Activated CD4-positive, alpha-beta T cell treated with anti-CD3 and anti-CD28 coated beads, Interleukin-2, Interleukin-6, amounts not matched to agents 100 ng/mL and 50 ng/mL, durations not matched to agents 16 hours and 8 hours (primary cell): ENCODE data around the gene GALNT7.
A peak's percentile ranks its signal among the peaks of the same experiment; 100 is the strongest.

Experiments
- DNase-seq: peaks from one replicate; pipeline ENCODE4 v3.0.0-alpha.2; 2020

Gene GALNT7

DNA sequence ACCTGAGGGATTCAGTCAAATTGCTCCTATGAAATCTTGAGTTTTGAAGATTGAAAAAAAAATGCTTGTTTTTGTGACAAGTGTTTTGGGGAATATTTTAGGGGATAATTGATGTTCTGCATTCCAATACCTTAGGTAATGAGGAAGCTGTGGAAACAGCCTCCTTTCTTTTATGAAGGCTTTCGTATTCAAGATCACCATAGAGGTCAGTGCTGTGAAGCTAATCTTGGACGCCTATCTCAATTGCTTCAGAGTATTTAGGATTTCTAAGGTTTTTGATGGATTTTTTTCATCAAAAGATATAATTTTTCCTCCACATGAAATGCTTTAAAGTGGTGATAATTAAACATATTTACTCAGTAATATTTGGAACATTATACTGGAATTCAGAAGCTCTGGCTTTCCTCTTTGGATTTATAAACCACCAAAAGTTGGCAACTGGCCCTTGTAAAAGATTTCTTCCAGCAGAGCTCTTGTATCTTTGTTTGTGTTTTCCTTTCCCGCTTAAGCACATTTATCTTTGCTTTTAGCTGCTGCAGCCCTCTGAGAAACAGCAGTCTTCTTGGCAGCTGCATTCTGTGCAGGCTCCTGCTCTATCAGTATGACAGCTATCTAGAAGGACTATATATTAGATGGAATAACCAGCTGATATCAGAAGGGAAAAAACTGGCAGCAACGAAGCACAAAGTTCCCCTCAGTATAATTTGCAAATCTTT lies 101.9 kb downstream of the GALNT7 start:
- no peak for DNase-seq

DNA sequence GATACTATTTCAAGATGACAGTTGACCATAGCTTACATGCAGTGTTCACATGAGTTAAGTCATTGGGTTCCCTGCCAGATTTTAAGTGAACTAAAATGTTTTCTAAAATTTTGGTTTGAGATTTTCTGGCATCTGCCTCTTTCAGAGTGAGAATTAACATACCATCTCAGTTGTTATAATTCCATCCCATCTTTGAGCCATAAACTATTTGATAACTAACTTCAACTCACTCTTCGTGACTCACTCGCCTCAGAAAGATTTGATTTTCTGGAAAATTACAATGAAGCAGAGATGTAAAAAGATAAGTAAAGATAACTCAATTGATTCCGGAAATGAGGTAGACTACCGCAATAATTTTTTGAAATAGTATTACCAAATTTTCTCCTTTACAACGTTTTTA lies 103.7 kb downstream of the GALNT7 start:
- no peak for DNase-seq

DNA sequence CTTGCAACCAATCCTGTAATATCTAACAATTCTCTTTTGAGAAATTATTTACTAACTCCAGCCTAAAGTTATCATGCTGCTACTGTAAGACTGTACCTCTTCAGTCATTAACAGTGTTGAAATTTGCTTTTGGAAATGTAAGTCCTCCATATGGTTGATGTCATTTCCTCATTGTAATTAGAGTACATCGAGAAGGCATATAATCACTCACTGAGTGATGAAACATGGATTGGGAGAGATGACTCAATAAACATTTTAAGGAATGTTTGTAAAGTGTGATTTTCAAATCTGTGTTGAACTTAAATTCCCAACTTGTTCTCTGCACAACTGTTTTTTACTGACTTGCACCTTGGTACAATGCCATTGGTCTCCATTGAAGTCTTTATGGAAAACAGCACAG lies 104.4 kb downstream of the GALNT7 start:
- DNase-seq = no peak

DNA sequence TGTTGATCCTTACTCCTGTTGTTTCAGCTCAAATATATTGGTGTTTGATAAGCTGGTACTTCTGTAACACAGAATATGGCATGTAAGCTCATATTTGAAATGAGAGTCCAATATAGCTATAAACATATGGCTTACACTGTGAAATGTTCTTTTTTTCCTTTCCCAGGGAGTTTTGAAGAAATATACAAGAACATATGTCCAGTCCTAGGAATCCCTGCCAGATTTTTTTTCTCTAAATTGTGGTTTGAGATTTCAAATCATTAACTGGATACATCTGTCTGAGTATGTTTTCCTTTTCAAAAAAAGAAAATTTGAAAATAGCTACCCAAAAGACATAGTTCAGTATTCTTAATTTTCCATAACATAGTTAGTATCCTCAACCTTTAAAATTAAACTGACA lies 105.3 kb downstream of the GALNT7 start:
- no peak for DNase-seq

DNA sequence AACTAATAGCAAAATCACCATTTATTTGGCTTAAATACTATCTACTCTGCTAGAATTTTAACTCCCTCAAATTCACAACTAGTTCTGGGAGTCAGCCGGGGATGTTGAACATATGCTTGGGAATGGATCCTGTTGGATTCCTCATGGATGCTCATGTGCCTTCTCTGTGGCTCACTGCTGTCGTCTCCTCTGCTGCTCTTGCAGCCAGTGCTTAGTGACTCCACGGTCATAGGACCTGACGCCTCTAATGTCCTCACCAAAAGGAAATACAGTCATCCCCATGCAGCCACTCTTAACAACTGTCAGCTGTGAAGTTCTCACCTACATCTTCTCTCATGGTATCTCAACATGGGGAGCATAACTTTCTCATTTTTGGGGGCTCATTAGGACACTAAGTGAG lies 106.1 kb downstream of the GALNT7 start:
- no peak for DNase-seq

DNA sequence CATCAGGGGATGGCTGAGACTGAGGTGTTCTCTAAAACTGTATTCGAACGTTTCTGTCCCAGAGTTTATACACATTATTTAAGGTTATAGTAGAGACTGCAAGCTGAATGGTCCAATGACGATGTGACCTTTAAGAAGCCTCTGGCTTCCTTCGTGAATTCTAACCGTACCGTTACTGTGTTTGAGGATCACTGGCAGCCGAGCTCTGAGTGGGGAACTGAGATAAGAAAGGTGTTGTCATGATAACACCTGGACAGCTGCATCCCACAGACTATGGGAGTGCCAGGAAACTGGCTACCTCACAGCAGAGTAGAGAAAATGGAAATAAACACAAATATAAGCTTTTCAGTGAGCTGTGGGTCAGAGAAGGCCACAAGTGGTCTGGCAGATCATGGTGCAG lies 106.5 kb downstream of the GALNT7 start:
- DNase-seq = no peak

DNA sequence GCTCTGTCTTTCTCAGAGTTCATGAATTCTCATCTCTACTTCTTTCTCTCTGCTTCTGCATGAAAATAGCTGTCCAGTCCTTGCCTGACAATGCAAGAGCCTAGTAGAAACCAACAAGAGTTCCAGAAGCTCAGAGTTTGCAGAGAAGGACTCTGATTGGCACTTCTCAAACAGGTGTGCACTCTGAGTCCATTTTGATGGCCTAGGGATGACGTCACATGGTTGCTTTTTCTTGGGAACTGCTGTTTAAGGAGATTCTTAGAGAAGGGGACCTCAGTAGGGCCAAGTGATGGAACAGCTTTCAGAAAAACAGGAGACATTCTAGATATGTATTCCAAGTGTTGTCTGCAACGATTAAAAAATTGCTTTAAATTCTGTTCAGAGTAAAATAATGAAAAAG lies 108.7 kb downstream of the GALNT7 start:
- no peak for DNase-seq

DNA sequence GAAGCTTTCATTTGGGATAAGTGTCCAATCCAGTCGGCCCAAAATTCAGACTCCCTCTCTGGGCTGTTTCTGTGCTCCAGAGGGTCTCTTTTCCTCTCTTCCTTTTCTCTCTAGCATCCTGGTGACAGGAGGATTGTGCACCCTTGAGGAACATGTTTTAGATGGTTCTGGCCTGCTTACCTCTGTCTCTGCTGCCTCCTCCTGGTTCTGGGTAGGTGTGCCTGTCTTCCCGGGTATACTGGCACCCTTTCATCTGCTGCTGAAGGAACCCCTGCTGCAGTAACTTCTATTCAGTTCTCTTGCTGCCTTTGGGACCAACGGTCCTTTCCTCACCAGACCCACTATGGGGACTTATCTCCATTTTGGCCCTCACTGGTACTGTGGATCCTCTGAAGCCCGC lies 112.4 kb downstream of the GALNT7 start:
- DNase-seq = no peak

DNA sequence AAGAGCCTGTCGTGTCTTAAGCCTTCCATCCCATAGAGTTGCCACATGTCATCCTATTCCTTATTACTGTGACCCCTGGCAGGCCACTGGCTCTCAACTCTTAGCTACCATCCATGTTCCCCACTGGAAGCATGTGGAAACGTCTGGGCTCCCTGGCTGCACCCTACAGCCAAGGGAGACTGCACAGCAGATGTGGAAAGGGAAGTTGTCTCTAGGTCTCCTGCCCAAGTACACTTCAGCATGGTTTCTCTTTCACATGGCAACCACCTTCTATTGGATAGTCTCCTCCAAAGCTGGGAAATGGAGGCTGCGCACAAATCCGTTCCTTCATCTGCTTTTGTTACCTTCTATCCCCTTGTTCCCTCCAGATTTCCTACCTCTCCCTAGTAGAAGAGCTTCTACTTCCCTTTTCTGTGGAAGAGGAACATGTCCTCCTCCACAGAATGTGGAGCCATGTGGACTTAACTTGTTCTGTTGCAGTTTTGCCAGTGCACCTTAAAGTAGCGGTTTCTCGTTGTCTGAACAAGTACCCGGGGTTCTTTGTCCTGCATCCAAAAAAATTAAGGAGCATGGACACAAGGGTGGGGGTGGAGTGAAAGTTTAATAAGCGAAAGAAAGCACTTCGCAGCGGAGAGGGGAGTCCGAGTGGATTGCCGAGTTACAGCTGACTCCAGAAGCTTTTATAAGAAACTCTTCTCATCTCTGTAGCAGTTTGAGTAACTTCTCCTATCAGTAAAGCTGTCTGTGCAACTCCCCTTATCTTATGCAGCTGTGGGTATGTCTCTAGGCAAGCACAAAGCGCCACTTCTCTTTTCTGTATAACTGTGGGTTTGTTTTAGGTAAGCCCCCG lies 113.0 kb downstream of the GALNT7 start:
- DNase-seq = no peak

DNA sequence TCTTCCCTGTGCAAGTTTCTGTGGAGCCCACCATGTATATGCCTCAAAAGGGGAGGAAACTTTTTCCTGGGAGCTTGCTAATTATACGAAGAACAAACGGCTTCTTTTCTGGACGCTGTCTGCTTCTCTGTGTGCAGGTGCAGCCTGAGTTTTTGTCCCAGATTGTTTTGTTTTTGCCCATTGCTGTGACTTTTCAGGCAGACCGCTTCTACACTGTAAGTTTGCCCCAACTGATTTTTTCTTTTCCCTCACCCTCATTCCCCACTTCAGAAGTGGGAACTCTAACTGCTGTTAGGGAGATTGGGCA lies 113.6 kb downstream of the GALNT7 start:
- no peak for DNase-seq

DNA sequence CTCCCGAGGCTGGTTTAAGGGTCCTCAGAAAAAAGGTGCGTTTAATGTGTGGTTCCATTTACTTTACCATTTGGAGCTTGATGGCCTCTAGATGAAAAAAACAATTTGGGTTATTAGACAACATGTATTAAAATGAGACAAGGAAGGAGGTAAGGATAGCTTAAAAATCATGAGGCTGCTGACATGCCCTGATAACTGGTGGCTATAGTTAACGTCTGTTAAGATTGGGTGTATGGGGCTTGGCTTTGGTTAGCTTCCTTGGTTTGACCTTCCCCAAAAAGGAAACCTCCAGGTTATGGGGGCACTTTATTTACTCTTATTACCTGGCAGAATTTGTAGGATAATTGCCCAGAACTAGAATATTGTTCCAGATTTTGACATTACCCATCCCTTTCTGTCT lies 114.0 kb downstream of the GALNT7 start:
- DNase-seq = no peak

DNA sequence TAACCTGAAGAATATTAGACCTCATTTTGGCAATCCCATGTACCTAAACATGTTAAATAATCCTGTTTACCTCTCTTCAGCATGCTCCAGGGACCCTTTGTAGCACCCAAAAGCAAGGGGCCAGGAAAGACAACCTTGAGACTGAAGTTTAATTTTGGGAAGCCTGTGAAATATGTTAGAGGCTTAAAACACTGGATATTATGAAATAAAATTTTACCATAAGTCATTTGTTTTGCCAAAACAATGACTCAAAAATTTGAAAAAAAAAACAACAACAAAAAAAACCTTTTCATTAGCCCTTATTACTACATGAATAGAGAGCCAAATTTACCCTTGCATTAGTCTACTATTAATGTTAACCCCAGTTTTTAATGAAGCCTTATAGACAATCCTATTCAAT lies 115.9 kb downstream of the GALNT7 start:
- no peak for DNase-seq

DNA sequence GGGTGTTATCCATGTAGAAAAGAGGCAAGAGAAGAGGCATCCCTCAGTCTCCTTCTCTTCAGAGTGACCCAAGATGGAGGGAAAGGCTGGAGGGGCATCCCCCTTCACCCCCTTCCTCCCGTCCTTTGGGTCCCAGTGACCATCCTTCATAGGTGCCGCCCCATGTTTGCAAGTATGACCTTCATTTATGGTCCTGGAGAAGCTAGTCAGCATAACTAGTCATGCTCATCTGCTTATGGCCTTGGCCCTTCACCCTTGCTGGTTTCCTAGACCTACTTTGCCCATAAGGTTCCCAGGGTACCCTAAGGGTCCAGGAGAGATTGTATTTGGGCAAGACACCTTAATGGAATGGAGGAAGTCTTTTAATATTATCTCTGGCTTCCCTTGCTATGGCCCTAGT lies 118.9 kb downstream of the GALNT7 start:
- no peak for DNase-seq

DNA sequence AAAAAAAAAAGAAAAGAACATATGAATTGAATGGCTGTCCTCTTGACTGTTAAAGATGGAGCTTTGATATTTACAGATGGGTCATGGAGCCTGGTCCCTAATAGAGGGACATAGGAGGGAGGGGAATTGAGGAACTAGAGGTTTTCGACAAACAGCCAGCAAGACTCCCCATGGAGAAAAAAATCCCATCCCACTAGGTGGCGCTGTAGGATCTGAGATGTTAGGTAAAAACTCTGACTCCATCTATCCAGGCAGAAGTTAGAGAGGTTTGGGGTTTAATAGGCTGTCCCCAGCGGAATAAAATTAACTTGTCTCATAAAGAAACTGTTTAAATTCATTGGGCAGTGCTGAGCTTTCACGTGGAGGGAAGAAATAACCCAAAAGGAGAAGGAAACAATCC lies 119.7 kb downstream of the GALNT7 start:
- peak; percentile 80 for DNase-seq

DNA sequence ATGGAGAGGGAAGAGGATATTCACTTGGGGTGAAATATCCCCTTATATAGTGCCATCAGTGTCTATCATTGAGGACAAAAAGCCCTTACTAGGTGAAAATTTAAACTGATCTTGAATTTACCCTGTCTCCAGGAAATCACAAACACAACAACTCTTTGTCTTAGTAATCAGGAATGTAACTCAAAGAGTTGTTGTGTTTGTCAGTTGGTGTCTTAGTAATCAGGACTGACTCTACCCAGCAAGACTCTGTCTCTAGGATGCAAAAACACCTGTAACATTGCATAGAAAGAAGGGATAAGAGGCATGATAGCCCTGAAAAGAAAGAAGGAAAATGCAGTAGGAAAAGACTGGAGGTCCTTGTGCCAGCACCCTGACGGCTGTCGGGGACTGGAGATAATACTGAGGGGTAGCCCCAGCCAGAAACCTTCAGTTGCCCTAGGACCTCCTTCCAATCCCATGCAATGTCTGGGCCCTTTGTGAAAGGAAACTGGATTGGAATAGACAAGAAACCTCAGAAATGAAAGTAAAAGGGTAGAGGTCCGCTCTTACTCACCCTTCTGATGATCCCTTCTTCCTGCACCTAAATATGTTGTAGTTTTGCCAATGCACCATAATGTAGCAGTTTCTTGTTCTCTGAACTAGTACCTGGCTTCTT lies 120.2 kb downstream of the GALNT7 start:
- peak; percentile 17 for DNase-seq

DNA sequence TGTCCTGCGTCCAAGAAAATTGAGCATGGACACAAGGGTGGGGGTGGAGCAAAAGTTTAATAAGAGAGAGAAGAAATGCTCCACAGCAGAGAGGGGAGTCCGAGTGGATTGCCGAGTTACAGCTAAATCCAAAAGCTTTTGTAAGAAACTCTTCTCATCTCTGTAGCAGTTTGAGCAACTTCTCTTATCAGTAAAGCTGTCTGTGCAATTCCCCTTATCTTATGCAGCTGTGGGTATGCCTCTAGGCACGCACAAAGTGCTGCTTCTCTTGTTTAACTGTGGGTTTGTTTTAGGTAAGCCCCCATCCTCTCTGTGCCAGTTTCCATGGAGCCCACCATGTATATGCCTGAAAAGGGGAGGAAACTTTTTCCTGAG lies 120.7 kb downstream of the GALNT7 start:
- peak; percentile 3 for DNase-seq

DNA sequence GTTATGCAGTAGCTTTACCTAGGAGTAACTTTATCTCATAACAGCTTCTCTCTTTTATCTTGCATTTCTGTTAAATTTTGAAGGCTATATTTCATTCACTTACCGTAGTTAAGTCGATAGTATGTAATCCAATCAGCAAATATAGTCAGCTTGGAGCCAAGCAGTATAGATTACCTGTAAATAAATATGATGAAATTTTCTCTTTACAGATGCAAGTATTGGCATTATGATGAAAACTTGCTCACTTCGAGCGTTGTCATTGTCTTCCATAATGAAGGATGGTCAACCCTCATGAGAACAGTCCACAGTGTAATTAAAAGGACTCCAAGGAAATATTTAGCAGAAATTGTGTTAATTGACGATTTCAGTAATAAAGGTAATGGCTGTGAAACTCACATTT lies 123.3 kb downstream of the GALNT7 start:
- DNase-seq = no peak

DNA sequence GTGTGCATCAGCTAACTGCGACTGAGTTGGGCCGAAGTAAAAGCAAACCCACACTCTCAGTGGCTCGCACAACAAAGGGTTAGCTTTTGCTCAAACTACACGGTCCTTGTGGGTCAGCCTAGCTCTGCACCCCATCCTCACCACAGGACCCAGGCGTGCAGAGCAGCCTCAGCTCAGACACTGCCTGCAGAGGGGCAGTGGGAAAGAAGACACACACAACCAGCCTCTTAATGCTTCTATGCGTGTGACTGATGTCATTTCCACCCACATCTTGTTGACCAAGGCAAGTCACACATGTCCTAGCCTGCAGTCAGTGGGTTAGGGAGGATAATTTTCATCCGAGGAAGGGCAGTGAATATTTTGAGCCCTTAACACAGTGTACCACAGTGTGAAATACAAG lies 125.1 kb downstream of the GALNT7 start:
- no peak for DNase-seq

DNA sequence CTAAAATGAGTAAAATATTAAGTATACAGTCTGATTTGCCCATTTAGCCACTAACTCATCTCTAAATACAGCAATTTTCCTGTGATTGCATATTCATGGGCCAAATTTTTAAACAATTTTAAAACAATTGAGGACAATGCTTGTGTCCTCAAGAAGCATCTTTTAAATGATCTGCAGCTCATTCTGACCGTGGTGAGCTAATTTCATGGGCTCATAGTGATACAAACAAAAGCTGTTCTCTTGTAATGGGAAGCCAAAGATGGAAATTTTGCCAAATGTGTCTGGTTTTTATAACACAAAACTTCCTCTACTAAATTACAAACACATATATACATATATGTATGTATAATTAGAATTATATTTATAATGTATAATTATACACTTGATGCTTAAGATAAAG lies 125.8 kb downstream of the GALNT7 start:
- no peak for DNase-seq

DNA sequence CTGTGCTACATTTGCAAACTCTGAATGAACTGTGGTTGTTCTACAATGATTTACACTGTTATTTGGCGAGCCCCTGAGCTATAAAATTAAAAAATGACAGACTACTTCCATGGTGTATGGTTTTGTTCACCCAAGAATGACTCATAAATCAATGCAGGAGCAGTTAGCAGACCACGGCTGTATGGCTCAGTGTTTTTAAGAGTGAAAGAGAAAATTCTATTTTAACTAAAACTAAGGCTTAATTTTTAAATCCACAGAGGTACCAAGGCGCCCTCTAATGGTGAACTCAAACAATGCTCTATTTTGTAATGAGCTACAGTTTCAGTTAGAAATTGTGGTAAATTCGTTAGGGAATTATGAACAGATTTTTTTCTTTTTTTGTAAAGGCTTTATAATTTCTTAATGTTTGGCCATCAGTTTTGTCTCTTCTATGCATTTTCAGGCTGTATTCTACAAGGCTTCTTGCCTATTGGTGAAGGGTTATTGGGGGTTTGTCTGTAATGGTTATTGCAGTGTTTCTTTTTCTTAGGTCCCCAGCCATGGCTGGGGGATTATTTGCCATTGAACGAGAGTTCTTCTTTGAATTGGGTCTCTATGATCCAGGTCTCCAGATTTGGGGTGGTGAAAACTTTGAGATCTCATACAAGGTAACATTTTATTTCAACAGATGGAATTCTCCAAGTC lies 133.0 kb downstream of the GALNT7 start:
- DNase-seq = peak; percentile 36

DNA sequence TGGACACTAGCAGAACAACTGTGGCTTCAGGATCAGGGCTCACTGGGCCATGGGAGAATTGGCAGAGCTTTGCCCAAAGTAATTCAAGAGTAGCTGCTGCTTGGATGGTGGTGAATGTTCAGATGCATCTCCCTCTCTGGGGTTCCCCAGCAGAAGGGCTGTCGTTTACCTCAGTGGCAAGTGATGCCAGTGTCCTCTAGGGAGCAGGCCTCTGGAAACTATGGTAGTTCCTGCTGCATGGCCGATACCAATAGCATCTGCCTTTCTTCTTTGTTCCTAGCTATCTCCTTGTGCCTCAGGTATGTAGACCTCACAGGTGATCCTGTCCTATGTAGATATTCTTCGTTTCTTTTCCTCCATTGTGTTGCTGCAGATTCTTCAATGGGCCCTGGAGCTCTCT lies 139.2 kb downstream of the GALNT7 start:
- no peak for DNase-seq

DNA sequence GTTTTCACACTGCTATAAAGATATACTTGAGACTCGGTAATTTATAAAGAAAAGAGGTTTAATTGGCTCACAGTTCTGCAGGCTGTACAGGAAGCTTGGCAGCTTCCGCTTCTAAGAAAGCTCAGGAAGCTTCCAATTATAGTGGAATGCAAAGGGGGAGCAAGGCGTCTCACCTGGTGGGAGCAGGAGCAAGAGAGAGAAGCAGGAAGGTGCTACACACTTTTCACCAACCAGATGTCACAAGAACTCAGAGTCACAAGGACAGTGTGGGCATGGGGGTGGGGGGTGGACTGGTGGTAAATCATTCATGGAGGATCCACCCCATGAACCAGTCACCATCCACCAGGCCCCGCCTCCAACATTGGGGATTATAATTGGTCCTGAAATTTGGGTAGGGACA lies 142.8 kb downstream of the GALNT7 start:
- no peak for DNase-seq

DNA sequence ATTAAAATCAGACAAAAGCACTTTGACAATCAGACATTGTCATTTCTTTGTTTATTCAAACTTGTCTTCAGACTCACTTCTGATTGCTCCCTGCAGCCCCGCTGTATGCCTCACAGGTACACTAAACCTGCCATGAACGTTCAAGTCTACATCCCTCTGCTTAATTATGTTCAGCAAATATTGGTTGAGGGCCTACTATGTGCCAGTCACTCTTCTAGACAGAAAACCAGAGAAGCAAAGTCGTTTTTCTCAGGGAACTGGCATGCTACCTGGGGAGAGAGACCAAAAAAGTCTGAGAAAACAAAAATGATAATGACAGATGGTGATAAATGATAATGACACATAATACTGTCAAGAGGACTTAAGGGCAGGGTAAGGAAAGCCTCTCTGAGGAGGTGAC lies 146.1 kb downstream of the GALNT7 start:
- DNase-seq = no peak

DNA sequence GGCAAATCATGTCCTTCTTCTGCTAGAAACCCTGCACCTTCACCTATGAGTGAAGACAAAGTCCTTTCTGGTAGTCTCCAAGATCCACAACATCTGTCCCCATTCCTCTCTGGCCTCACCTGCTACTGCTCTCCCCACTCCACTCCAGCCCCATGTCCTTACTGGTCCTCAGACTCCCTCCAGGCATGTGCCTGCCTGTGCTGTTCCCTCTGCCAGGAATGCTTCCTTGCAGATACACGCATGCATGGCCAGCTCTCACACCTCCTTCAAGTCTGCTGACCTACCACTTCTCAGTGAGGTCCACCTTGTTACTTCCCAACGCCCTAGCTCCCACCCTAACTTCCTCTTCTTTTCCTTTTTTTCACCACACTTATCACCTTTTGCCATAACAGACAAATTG lies 147.4 kb downstream of the GALNT7 start:
- no peak for DNase-seq
